Activated CD8-positive, alpha-beta memory T cell treated with anti-CD3 and anti-CD28 coated beads for 48 hours (primary cell): ENCODE measurements around the gene SLC2A9.

Source experiments
- DNase-seq, 3 experiments: peaks; one replicate each; pipeline ENCODE4 v3.0.0-alpha.2; 2020; ENCODE audit warnings: low read depth in 2 of 3, low spot score in 2 of 3

SLC2A9 gene

DNA sequence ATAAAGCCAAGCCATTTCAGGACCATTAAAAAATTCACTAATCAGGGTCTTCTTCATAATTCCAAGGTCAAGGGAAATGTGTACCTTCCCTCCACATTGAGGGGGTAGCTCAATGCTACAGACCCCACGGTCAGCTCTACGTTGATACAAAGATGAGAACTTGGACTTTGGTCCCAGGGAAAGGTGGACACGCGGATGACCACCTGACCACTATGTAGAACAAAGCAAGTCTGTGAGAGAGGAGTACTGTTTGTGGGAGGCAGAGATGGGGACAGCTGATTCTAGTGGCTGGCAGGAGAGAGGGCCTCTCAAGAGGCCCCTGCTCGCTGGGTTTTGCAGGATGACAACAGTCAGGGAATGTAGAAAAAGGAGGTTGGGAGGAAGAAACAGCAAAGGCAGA is 58.0 kb downstream of the SLC2A9 start:
- no peak for DNase-seq

DNA sequence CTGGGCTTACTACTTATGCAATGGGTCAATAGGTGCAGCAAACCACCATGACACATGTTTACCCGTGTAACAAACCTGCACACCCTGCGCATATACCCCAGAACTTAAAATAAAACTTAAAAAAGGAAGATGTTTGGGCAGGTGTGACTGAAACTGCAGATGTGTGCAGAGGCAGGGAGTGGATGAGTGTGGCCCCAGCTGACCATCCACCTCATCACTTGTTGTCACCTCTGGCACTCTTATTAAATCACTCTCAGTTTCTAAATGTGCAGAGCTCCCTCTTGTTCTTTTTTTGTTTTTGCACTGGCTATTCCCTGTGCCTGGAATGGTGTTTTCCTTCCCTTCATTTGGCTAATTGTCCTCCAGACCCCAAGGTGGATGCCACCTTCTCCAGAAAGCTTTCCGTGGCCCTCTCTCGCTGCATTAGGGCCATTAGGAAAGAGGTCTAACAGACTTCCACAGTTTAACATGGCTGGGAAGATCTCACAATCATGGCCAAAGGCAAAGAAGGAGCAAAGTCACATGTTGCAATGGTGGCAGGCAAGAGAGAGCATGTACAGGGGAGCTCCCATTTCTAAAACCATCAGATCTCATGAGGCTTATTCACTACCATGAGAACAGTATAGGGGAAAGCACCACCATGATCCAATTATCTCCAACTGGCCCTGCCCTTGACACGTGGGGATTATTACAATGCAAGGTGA is 58.5 kb downstream of the SLC2A9 start:
- no peak for DNase-seq

DNA sequence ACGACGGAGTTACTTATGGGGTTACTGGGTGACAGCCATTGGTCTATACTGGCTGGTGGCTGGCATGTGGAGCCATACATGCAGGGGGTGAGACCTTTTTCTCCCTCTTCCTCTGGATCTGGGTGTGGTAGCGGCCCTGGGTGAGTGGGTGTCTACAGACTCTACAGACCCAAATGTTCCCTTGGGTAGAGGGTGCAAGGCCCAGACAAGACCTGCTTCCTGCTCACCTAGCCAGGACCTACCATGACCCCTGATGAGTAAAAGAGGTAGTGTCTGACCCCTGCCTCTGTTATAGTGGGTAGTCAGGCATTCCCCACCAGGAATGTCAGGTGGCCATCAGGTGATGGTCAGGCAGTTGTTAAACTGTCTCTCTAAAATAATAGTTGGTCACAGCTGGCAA is 66.8 kb downstream of the SLC2A9 start:
- no peak for DNase-seq

DNA sequence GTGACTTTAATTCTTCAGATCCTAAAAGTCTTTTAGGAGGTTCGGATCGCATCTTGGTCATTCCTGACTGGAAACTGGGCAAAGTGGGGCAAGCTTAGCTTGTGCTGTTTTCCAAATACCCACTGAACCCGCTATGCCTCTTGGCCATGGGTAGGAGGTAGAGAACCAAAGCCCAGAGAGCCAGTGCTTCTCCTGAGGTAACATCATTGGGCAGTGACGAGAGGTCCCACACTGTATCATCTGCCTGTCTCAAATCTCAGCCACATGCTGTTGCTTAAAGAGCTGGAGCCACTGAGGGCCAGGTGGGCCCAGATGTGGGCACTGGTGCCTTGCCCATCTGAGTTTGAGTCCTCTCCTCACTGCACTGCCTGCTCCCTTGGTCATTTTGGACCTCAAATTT is 68.2 kb downstream of the SLC2A9 start:
- no peak for DNase-seq

DNA sequence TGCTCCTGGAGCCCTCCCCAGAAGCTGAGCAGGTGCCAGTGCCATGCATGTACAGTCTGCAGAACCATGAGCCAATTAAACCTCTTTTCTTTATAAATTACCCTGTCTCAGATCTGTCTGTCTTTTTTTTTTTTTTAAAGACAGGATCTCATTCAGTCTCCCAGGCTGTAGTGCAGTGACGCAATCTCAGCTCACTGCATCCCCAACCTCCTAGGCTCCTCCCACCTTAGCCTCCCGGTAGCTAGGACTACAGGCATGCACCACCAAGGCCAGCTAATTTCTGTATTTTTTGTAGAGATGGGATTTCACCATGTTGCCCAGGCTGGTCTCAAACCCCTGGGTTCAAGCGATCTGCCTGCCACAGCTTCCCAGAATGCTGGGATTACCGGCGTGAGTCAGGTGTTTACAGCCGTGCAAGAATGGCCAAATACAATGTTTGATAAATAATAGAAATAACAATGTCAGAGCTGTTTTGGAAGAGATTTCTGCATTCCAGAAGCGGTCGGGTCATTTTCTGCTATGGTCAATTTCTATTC is 68.8 kb downstream of the SLC2A9 start:
- no peak for DNase-seq

DNA sequence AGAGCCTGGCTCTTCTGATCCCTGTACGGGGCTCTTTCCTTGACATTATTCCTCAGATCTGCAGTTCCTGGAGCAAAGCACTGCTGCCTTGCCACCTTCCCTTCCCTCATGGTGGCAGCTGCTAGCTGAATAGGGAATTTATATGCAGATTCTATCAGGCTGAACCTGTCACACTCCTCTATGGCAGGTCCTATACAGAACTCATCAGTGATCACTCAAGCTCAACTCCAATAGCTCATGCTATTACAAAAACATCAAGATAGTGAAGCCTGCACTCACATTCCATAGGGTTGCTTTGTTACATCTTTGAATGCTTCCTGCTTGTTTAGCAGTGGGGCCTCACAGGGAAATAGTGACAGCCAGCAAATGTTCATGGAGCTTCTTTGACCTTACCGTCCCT is 71.7 kb downstream of the SLC2A9 start:
- no peak for DNase-seq

DNA sequence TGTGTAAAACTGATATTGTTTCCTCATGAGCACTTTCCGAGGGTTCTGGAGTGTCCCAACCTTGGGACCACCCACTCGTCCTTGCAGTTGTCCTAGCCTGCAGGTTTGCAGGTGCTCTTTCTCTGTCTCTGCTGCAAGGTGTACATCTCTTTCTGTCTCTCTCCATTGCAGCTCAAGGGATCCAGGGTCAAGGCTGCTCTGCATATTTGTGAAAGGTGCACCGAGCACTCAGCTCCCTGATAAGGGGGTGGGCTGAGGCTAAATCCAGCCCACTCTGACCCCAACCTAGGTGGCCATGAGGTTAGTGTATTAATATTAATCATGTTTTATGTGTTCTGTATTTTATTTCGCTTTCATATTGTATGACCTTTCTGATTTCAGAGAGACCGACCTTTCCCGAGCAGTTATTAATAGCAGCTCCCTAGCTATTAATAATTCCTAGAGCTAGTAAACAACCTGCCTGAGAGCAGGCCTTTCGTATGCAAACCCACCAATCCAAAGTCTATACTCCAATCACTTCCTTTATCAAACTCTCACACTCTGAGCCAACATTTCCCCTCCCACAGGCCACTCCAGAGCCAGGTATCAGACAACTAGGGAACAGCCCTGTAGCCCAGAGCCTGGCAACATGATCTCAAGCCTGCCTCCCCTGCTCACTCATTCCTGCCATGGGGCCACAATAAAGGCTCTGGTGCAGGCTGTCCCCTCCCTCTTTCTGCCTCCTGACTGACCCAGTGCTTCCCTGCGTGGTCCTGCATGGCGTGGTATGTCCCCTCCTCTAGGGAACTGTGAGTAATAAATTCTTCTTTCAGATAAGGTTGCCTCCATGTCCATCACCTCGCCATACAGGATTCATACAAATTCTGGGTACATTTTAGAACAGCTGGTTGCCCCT is 73.9 kb downstream of the SLC2A9 start:
- no peak for DNase-seq

DNA sequence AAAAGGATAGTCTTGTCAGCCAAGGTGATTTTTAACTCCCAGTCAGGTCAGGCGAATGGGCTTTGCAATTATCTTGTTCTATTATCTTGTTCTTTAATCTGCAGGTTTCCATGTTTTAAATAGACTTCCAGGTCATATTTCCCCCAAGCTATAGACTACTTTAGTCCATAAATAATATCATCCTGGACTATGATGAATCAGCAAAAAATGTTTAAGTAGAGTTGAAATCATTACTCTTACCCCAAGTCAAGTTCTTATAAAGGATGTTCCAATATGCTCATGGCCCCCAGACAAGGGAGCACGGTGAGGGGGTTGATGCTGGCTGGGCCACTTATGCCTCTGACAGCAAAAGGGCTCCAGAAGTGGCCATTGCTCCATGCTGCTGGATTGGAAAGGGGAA is 75.1 kb downstream of the SLC2A9 start:
- DNase-seq, result no peak

DNA sequence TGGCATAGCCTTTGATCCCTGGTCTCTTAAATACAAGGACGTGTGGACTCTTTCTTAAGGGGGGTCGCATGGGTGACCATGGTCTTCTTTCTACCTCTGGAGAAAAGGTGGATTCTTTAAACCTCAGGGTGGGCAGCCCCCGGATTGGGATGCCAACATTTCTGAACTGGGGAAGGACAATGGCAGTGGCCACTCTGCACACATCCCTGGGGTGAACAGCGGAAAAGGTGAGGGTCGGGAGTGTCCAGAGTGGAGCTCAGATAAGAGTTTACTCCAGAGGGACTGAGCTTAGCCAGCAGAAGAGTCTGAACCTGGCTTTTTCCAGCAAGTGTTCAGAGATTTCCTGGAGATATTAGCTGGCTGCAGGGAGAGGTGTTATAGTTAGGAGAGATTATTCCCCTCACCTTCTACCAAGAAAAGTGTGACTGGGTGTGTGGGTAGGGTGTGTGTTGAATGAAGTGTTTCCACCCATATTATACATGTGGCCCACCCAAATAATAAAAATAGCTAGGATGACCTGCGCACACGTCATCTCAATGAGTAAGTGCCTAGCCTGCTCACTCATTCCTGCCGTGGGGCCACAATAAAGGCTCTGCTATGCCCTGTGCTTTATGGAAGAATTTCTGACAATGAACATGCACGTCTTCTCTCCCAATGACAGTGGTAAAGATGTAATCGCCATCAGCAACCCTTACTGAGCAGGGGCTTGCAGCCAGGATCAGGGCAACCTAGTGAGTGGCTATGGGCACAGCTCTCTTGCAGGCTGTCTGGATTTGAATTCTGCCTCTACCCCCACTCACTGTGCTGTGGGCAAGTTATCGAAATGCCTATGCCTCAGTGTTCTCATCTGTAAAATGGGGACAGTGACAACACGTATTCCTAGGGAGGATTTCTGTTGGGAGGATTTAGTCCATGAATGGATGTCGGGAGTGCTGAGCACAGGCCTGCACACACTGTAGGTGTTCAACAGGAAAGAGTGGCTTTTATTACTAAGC is 76.6 kb downstream of the SLC2A9 start:
- no peak for DNase-seq

DNA sequence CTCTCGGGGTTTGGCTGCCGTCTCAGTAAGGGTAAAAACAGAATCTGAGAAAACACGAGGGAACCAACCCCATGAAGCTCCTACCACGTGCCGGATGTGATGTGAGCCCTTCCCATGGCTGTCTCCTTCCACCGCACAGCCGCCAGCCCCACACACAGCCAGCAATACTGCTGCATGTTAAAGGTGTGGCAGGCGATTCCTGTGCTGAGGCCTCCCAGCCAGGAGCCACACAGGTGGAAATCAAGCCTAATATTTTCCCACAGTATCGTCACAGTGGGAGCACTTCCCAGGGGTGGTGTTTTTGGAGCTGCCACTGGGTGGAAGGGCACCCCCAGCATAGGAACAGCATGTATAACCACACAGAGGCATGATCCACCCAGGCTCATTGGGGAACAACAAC is 77.5 kb downstream of the SLC2A9 start:
- DNase-seq, result no peak

DNA sequence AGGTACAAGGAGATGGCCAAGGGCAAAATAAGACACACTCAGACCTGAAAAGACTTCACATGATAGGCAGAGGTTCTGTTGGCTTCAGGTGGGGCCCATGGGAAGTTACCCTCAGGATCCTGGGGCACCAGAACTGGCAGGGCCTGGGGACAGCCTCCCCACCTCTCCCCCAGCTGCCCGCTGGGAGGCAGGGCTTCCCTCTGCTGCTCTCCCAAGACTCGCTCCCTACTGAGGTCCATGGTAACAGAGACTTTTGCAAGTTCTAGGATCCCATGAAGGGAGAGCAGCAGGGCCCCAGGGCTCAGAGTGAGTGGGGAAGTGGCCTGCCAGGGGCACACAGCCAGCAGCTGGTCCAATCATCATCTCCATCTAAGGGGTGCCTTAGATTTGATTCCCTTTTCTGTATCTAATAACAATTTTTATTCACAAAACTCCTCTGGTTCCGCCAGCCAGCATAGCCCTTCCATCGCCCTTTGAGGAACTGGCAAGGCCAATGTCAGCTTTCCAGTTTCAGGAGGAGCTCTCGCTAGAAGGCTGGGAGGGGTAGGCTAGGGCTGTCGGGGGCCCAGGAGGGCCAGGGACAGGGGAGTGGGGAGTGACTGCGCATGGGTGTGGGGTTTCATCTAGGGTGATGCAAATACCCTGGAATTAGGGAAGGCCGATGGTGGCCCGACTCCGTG is 78.2 kb downstream of the SLC2A9 start:
- DNase-seq, result no peak

DNA sequence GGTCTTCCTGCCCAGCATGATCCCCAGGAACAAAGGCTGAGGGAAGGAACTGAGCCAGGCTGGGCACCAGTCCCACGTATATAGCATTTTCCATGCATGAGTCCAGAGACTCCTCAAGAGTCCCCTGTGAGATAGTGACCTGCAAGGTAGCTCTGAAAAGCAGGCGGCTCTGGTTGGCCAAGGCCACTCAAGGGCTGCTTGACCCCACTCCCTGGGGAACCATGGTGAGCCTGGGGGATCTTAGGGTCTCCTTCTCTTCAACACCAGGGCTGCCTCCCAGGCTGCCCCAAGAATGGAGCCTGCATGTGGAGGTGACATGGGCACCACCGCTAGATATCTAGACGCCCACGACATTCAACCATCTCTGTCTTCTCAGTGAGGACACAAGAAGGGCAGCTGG is 79.2 kb downstream of the SLC2A9 start:
- DNase-seq, result no peak

DNA sequence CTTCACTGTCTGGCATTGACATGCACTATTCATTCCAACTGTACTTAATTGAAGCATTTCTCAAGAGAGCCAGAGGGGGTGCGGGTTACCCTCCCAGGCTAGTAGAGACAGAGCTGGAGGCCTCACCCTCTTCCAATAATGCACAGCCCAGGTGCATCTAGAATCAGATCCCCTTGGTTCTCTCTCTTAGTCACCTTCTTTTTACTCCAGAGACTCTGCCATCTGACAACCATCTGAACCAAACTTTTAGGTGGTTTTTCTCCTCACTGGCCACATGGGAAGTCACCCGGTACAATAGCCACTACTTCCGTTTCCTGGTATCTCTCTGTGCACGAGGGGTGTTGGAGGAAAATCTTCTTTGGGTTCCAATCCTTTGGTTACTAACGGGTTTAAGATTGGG is 81.3 kb downstream of the SLC2A9 start:
- no peak for DNase-seq

DNA sequence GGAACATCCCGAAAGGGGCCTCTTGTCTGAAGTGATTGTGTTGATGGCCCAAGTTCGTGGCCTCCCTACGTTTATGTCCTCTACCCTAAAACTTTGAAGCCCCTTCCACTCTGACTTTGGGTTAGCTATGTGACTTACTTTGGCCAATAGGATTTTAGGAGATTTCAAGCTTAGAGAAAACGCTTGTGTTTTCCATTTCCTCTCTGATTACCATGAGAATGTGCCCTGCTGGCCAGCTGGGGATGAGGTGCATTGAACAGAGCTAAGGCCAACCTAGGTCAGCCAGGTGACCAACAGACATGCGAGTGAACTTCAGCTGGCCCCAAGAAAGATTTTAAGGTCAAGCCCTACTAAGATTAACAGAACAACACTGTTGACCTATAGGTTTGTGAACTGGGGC is 82.4 kb downstream of the SLC2A9 start:
- no peak for DNase-seq

DNA sequence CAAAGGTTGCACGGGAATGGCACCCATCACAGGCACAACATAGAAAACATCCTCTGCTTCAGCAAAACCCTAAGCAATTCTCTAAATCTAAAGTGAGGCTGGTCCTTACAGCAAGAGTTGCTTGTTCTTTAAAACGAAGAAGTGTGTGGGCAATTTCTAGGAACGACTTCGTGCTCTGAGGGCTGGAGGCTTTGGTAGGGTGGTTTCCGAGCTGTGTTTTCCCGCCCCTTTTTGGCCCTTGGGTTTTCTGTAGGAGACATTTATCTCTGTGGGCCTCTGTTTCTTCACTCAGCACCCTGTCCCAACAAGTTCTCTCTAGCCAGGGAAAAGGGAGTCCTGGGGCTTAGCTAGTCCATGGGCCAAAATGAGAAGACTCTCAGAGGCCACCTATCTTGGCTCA is 84.2 kb downstream of the SLC2A9 start:
- no peak for DNase-seq

DNA sequence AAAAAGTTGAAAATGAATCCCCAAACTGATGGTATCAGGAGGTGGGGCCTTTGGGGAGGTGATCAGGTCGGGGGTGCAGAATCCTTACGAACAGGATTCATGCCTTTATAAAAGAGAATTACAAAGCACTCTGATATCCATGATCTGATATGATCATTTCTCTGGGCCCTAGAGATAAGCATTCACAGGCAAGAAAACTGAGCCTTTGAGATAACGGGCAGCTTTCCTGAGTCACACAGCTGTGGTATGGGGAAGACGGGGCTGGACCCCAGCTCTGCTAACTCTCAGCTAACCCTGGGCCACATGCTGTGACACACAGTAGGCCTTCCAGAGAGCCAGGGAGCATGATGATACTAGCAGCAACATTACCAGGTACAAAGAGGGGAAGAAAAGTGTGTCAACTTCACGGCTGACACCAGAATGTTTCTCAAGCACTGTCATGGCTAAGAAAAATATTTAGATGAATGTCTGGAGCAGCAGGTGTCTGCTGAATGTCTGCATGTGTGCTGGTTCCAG is 85.1 kb downstream of the SLC2A9 start:
- DNase-seq, result no peak

DNA sequence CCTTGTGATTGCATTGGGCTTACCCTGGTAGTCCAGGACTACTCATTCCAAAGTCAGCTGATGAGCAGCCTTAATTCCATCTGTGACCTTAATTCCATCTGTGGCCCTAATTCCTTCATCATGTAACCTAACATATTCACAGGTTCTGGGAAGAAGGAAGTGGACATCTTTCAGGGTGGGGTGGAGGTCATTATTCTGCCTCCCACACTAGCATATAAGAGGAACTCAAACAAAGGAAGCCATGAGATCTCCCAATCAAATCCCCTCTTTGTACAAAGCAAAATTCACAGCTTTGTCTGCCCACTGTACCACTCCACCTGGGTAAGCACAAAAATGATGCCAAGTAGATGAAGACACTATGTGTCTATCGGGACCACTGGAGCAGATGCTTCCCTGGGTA is 87.3 kb downstream of the SLC2A9 start:
- no peak for DNase-seq

DNA sequence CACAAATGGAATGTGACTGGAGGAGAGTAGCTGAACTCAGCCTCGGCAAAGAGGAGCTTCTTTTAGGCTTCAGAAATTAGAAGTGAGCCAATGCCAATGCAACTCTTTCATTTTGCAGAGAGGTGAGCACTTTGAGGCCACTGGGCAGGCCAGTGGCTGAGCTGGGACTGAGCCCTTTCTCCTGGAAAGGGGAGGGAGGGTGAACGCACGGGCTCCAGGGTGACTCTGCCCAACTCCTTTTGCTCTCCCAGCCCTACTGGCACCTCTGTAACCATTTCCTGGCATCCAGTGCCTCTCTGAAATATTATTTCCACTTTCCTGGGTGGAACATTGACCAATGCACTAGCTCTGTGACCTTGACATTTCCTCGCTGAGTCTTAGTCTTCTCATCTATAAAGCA is 88.1 kb downstream of the SLC2A9 start:
- DNase-seq, result no peak

DNA sequence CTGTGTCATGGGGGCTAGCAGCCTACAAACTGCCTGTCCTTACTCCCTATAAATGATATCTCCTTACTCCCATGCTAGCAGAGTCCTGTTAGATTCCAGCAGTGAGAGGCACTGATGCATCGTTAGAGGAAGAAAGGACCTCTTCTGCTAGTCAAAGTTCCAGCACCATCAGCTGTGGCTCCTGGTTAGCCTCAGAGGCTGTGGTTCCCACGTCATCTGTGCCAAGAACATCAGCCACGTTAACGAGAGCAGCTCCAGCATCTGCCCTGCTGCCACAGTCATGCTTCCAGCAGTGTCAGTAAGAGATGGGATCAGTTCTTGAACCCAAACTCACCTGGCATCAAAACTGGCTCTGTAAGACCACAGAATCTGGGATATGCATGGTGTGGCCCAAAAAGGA is 88.5 kb downstream of the SLC2A9 start:
- no peak for DNase-seq

DNA sequence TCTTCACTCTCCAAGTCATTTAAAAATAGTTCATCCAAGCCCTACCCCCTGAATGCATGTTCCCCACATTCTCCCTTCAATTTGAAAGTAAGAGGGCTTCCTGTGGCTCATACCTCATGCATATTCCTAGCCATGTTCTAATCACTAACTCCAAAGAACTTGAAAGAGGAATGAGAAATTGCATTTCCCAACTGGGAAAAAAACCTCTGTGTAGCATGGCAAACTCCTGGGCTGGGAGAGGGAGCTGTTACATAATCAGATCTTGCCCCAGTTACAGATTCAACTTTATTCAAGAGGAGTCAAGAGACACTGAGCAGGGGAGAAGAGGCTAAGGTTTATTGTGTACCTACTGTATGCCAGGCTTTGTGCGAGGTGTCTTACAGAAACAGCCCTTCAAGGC is 90.2 kb downstream of the SLC2A9 start:
- DNase-seq, result no peak
